Stimulated activated CD4-positive, alpha-beta T cell treated with anti-CD3 and anti-CD28 coated beads, Interleukin-15, amount 100 ng/mL, for 48 hours (primary cell): ENCODE data around the gene CHST15.

Experiments
- DNase-seq, 2 donors: peaks; one replicate each; pipeline ENCODE4 v3.0.0-alpha.2; 2020; ENCODE audit warnings: low read depth in 2 of 2

CHST15 gene

GRCh38 chr10:124028700-124029480, 64.5 kb downstream of the CHST15 start:
- DNase-seq: no peak

GRCh38 chr10:124027651-124028050, 65.7 kb downstream of the CHST15 start:
- no peak for DNase-seq

GRCh38 chr10:124027031-124027611, 66.3 kb downstream of the CHST15 start:
- DNase-seq: no peak

- DNase-seq: no peak
Measured at GRCh38 chr10:124026589-124026939, 66.8 kb downstream of the CHST15 start.

GRCh38 chr10:124025660-124026588, 67.5 kb downstream of the CHST15 start:
- DNase-seq: no peak

- no peak for DNase-seq
Measured at GRCh38 chr10:124025152-124025551, 68.2 kb downstream of the CHST15 start.

GRCh38 chr10:124022066-124022465, 71.3 kb downstream of the CHST15 start:
- DNase-seq: no peak

- no peak for DNase-seq
Measured at GRCh38 chr10:124020981-124021815, 72.2 kb downstream of the CHST15 start.

- DNase-seq: no peak
Measured at GRCh38 chr10:124019886-124020797, 73.3 kb downstream of the CHST15 start.

GRCh38 chr10:124018886-124019525, 74.4 kb downstream of the CHST15 start:
- DNase-seq: no peak

GRCh38 chr10:124017729-124018128, 75.7 kb downstream of the CHST15 start:
- DNase-seq: no peak

GRCh38 chr10:124016804-124017375, 76.5 kb downstream of the CHST15 start:
- no peak for DNase-seq

GRCh38 chr10:124015991-124016390, 77.4 kb downstream of the CHST15 start:
- no peak for DNase-seq

GRCh38 chr10:124014416-124015154, 78.8 kb downstream of the CHST15 start:
- no peak for DNase-seq

- no peak for DNase-seq
Measured at GRCh38 chr10:124013916-124014315, 79.5 kb downstream of the CHST15 start.

- DNase-seq: no peak
Measured at GRCh38 chr10:124012991-124013390, 80.4 kb downstream of the CHST15 start.

GRCh38 chr10:124012583-124012982, 80.8 kb downstream of the CHST15 start:
- DNase-seq: no peak

GRCh38 chr10:124012066-124012465, 81.3 kb downstream of the CHST15 start:
- no peak for DNase-seq

- no peak for DNase-seq
Measured at GRCh38 chr10:124011464-124011863, 81.9 kb downstream of the CHST15 start.
